Left forelimb (tissue), 1 donor: ENCODE data around the gene PTK7.

Experiments
- DNase-seq: peaks from one replicate; pipeline ENCODE4 v3.0.0-alpha.2; 2018; ENCODE audit warnings: low spot score

The PTK7 gene

DNA sequence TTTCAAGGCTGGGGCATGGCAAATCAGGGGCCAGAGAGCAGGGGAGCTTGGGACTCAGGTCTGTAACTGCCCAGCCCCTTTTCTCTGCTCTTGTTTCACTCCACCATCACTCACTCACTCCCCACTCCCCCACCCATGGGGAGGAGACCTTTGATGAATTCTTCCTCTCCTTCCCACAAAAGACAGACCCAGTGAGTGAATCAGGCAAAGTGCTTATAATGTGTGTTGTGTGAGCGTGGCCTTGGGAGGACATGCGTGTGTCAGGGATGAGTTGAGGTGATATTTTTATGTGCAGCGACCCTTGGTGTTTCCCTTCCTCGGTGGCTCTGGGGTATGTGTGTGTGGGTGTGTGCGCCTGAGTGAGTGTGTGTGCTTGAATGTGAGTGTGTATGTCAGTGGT lies 104.9 kb downstream of the PTK7 start:
- DNase-seq = no peak

DNA sequence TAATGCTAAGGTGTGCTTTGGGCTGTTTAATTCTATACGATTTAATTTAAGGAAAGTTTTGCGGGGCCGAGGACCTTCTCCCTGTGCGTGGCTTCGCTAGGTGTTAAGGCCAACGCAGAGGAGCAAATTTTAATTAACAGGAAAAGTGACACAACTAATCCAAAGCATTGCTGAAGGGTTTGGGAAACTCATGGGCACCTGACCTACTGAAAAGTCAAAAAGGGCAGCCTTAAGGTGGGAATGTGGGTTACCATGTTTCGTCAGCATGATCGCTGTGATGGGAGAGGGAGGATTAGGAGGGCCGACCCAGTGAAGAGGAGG lies 105.5 kb downstream of the PTK7 start:
- no peak for DNase-seq

DNA sequence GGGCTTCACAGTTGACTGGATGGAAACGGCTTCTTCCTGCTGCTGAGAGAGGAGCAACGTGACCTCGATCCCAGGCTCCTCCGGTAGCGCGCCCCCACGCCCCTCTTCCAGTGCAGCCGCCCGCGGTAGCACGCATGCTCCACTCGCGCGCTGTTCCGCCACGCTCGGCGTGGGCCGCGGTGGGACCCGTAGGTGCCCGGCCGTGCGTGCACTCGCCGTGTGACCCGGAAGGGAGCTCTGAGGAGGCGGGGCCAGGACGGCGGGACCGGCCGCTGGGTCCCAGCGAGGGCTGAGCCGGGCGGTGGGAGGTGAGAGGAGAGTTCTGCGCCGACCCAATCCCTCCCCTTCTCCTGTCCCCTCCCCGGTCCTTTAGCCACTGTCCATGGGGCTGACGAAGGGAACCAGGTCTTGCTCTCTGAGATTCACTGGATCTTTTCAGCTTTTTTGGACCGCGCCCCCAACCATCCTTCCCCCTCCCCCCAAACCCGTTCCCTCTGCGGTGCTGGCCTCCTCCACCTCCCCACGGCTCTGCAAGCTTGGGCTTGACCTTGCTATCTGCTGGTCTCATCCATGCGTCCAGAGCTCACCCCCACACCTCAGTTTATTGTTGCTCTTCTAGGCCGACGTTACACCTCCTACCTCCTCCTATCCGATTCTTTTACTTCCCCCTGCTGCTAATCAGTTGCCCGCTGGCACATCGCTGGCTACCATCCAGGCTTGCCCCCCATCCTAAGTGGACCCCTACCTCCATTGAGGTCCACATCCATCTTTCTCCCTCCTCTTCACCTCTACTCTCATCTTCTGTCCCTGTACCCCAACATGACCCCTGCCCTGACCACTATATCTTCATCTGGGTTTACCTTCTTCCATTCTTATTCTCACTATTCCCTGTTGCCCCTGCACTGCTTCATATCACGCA lies 106.1 kb downstream of the PTK7 start, which contains the start of gene CUL9:
TSS of gene CUL9 (plus strand) at position 255 of the 919 bp plus-strand sequence. CDS start 2,115 bp downstream, outside the sequence.
- DNase-seq = peak; percentile 91

DNA sequence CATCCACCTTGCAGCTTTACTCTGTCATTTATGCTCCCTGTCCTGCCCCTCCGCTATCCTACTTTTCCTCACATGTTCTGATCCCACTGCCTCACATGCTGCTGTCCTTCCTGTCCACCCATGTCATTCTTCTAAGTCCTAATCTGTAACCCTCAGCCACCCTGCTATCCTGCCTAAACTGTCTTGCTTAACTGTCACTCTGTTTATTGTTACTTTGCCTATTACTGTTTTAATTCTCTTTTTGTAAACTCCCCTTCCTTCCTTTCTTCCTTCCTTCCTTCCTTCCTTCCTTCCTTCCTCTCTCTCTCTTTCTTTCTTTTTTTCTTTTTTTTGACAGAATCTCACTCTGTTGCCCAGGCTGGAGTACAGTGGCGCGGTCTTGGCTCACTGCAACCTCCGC lies 107.3 kb downstream of the PTK7 start:
- no peak for DNase-seq

DNA sequence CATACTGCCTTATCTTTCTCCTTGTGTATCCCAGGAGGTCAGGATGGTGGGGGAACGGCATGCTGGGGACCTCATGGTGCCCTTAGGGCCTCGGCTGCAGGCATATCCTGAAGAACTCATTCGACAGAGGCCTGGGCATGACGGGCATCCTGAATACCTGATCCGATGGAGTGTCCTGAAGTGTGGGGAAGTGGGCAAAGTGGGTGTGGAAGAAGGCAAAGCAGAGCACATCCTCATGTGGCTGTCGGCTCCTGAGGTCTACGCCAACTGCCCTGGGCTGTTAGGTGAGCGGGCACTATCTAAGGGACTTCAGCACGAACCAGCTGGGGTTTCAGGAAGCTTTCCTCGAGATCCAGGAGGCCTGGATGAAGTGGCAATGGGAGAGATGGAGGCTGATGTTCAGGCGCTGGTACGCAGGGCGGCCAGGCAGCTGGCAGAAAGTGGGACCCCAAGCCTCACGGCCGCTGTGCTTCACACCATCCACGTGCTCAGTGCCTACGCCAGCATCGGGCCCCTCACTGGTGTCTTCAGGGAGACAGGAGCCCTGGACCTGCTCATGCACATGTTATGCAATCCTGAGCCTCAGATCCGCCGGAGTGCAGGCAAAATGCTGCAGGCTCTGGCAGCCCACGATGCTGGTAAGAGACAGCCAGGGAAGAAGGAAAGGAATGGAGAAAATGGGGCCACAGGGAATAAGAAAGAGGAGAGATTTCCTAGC lies 108.3 kb downstream of the PTK7 start:
- no peak for DNase-seq

DNA sequence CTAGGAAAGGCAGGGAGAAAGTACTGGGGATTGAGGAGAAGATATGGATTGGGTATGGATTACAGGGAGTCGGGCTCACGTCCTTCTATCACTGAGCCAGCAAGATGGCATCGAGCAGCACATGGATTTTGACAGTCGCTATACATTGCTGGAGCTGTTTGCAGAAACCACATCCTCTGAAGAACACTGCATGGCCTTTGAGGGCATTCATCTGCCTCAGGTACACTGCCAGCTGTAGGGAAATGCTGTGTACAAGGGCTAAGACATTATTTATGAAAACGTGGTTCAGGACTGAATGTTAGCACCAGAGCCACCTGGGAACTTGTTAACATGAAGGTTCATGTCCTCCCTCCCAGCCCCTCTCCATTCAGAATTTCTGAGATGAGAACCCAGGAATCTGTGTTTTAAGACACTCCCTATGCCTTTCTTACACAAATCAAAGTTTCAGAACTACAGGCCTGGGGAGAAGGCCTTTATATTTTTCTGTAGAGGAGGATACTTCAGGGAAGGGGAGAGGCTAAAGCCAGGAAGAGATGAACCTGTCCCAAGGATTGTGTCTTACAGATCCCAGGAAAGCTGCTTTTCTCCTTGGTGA lies 109.4 kb downstream of the PTK7 start:
- DNase-seq = no peak

DNA sequence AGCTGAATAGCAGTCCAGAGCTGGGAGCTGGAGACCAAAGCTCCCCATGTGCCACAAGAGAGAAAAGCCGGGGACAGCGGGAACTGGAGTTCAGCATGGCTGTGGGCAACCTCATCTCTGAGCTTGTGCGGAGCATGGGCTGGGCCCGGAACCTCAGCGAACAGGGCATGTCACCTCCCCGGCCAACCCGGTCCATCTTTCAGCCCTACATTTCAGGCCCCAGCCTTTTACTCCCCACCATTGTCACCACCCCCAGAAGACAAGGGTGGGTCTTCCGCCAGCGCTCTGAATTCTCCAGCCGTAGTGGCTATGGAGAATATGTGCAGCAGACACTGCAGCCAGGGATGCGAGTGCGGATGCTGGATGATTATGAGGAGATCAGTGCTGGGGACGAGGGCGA lies 109.9 kb downstream of the PTK7 start:
- no peak for DNase-seq

DNA sequence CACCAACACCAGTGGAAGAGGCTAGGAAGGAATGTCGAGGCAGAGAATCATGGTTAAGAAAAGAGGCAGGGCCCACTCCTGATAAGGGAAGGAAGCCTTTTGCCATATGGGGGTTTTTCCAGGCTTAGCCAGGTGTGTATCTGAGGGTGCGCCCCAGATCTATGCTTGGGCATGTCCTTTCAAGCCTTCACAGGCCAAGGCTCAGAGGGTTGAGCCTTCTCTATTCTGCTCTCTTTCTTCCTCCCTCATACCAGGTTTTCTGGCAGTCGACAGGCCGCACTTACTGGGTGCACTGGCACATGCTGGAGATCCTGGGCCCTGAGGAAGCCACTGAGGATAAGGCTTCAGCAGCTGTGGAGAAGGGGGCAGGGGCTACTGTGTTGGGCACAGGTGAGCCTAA lies 110.6 kb downstream of the PTK7 start:
- no peak for DNase-seq

DNA sequence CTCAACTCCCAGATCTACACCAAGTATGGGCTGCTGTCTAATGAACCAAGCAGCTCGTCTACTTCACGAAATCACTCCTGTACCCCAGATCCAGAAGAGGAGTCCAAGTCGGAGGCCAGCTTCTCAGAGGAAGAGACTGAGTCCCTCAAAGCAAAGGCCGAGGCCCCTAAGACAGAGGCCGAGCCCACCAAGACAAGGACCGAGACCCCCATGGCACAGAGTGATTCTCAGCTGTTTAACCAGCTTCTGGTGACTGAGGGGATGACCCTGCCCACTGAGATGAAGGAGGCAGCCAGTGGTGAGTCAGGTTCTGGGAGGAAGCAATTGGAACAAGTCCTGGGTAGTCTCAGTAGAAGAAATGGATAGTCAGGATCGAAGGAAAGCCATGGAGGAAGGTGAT lies 111.7 kb downstream of the PTK7 start:
- no peak for DNase-seq

DNA sequence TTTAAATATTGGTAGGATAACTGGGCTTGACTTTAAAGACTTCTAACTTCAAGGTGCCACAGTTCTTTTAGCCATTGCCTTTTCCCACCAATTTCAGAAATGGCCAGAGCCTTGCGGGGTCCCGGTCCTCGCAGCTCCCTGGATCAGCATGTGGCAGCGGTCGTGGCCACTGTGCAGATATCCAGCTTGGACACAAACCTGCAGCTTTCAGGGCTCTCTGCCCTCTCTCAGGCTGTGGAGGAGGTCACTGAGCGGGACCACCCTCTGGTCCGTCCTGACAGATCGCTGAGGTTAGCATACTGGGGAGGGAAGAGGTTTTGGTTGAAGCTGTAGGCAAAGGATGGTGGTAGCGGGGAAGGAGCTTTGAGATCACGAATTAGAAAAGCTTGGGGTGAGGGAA lies 112.3 kb downstream of the PTK7 start:
- DNase-seq = no peak

DNA sequence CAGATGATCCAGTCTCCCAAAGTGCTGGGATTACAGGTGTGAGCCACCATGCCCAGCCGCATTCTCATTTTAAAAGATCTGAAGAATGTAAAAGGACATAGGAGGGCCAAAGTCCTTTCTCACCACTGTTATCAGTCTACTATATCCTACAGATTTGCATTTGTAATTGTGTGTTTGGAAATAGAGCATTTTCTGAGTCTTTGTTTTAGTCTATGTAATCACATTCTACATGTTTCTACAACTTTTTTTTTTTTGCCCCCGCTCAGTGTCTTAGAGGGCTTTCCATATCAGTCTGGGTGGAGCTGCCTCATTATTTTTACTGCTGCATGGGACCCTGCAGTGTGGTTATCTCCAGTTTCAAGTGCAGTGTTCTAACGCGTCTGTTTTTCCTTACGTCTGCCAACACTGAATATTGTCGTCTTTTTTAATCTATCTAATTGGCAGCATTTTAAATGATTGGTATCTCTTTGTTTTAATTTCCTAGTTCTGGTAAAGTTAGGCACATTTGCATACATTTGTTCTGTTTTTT lies 113.7 kb downstream of the PTK7 start:
- DNase-seq = no peak

DNA sequence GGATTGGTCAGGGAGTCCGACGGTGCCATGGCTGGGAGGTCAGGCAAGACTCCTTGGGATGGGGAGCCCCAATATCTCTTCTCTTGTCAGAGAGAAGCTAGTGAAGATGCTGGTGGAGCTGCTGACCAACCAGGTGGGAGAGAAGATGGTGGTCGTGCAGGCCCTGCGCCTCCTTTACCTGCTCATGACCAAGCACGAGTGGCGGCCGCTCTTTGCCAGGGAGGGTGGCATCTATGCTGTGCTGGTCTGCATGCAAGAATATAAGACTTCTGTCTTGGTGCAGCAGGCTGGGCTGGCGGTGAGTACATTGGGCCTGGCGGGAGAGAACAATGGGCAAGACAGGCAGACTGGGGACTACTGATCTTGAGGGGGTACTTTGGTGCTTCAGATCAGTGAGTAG lies 116.8 kb downstream of the PTK7 start:
- DNase-seq = no peak

DNA sequence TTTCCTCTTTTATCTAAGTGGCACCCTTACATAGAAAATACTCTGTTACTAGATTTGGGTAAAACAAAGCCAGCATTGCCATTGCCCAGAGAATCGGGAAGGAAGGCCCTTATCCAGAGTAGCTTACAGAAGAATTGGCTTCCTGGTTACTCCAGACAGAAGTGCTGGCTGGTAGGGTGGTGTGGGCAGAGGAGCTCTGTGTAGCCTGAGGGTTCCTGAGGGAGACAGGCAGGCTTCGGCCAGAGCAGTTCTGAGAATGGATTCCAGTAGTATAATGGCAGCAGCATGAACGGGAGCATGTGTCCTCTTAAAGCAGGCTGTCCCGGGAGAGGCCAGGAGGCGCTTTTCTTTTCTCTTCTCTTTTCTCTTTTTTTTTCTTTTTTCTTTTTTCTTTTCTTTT lies 117.8 kb downstream of the PTK7 start:
- DNase-seq = no peak

DNA sequence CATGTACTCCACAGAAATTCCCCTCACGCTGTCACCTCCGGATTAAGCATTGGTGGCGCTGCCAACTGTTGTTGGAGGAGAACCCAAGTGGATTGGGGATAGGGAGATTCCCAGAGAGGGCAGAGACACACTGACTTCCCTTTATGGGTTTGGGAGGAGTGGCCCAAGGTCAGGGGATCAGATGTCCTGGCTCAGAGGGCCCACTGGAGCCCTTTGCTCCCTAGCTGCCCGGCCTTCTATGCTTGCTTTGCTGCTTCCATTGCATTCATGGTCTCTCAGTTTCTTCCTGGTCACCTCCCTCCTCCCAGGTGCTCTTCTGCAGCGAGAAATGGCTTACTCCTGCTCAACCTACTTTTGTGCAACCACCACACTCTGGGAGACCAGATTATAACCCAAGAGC lies 120.2 kb downstream of the PTK7 start:
- DNase-seq = no peak

DNA sequence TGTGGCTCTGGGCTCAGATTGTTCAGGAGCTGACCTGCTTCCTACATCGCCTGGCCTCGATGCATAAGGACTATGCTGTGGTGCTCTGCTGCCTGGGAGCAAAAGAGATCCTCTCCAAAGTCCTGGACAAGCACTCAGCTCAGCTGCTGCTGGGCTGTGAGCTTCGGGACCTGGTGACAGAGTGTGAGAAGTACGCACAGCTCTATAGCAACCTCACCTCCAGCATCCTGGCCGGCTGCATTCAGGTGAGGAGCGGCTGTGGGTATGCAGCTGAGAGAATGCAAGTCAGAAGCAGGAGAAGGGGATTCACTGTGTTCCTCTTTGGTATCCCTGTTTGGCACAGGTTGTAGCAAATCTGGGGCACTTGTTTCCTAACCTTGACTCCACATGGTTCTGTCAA lies 123.8 kb downstream of the PTK7 start:
- DNase-seq = no peak

DNA sequence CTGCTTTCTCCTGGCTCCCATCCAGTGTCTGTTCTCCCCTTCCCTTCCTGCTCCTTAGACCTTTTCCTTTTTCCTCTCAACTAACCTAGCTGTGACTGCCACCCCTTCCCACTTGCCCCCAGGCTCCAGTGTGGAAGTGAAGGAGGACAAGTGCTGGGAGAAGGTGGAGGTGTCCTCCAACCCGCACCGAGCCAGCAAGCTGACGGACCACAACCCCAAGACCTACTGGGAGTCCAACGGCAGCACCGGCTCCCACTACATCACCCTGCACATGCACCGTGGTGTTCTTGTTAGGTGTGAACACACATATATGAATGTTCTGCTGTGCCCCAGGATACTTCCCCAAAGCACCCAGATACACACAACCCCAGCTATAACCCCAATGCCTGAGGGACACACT lies 124.4 kb downstream of the PTK7 start:
- no peak for DNase-seq

DNA sequence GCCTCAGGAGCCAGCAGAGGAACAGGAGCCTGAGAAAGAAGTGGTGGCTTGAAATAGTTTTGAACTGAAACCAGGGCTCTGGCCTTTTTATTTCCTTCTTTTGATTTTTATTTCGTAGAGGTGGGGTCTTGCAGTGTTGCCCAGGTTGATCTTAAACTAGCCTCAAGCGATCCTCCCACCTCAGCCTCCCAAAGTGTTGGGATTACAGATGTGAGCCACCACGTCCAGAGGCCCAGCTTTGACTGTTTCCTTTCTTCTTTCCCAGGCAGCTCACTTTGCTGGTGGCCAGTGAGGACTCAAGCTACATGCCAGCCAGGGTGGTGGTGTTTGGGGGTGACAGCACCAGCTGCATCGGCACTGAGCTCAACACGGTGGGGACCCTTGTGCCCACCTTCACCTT lies 126.3 kb downstream of the PTK7 start:
- DNase-seq = no peak

DNA sequence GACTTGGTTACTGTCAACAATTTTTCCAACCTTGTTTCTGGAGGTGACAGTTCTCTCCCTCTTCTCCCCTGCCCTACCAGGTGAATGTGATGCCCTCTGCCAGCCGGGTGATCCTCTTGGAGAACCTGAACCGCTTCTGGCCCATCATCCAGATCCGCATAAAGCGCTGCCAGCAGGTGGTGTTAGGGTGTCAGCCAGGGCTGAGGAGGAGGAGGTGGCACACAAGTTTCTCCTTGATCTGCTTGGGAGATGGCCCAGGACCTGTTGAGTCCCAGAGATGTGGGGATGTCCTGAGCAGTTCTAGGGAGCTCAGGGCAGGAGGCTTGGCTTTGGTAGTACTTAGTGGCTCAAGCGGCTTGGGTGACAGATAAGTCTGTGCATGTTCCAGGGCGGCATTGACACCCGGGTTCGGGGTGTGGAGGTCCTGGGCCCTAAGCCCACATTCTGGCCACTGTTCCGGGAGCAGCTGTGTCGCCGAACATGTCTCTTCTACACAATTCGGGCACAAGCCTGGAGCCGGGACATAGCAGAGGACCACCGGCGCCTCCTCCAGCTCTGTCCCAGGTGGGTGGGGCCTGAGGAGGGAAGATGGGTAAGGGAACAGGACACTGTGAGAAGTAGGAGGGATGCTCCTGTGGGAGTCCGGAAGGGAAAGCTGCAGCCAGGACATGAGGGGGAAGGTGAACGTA lies 127.1 kb downstream of the PTK7 start:
- no peak for DNase-seq

DNA sequence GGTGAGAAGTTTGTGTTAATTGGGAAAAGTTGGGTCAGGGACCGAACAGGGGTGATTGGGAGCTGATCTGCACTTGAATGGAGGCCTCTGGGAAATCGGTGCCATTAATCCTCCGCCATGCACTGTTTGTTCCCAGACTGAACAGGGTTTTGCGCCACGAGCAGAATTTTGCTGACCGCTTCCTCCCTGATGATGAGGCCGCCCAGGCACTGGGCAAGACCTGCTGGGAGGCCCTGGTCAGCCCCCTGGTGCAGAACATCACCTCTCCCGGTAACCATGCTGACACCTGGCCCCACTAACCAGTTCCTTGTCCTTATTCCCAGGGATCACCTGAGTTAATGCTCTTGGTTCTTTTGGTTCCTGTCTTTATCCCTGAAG lies 127.6 kb downstream of the PTK7 start:
- no peak for DNase-seq

DNA sequence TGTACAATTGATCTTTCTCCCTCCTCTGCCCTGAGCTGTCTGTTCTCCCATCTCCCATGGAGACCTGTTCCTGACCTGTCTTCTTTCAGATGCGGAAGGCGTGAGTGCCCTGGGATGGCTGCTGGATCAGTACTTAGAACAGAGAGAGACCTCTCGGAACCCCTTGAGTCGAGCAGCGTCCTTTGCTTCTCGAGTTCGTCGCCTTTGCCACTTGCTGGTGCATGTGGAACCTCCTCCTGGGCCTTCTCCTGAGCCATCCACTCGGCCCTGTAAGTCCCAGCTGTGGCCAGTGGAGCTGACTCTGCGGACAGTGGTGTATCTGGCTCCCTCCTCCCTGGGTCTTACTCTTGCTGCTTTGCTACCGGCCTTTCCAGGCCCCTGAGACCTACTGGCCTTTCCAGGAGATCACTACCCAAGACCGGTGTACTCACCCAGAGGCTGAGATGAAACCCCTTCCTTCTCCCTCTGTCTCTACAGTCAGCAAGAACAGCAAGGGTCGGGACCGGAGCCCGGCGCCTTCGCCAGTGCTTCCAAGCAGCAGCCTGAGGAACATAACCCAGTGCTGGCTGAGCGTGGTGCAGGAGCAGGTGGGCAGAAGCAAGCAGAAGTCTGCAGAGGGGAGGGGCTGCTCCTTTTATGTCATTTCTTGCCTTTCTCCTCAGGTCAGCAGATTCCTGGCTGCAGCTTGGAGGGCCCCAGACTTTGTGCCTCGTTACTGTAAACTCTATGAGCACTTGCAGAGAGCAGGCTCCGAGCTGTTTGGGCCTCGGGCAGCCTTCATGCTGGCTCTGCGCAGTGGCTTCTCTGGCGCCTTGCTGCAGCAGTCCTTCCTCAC lies 128.4 kb downstream of the PTK7 start:
- no peak for DNase-seq

DNA sequence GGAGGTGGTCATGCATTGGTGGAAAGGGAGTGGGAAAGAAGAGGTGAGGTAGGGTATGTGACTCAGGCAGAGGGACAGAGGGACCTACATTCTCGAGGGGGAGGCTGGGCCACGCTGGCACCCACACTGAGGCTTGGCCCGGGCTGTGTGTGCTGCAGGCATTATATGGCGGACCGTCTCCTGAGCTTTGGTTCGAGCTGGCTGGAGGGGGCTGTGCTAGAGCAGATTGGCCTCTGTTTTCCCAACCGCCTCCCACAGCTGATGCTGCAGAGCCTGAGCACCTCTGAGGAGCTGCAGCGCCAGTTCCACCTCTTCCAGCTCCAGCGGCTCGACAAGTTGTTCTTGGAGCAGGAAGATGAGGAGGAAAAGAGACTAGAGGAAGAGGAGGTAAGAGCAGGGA lies 129.7 kb downstream of the PTK7 start:
- no peak for DNase-seq
